H9 (cell line): Measurements from ENCODE around the gene OTUB1. TPM values are rescaled to one million over a fixed set of nuclear protein-coding genes. Genes with fewer than 3 reads are reported as not detected.

Experiments
- DNase-seq: peaks from one replicate; pipeline ENCODE4 v3.0.0-alpha.2; 2017
- H2AFZ ChIP-seq: one replicate; pipeline ENCODE4 v1.6.1; 2013; ENCODE audit warnings: mild to moderate bottlenecking, low read length, control low read depth, moderate library complexity
- H2AK5ac ChIP-seq: 2 replicates; pipeline ENCODE4 v1.6.1; 2013; ENCODE audit warnings: low read length, control low read depth, mixed read lengths; ENCODE audit not compliant: insufficient read length
- H2BK120ac ChIP-seq: one replicate; pipeline ENCODE4 v1.6.1; 2013; ENCODE audit warnings: low read depth, mild to moderate bottlenecking, low read length, control low read depth, inconsistent platforms; ENCODE audit not compliant: poor library complexity, severe bottlenecking
- H2BK12ac ChIP-seq: 2 replicates; pipeline ENCODE4 v1.6.1; 2013; ENCODE audit warnings: low read length, control low read depth, mixed read lengths, low read depth; ENCODE audit not compliant: insufficient read length
- H2BK15ac ChIP-seq: 2 replicates; pipeline ENCODE4 v1.6.1; 2013; ENCODE audit warnings: low read depth, low read length, control low read depth
- H2BK20ac ChIP-seq: one replicate; pipeline ENCODE4 v1.6.1; 2013; ENCODE audit warnings: low read depth, mild to moderate bottlenecking, low read length, control low read depth, inconsistent platforms; ENCODE audit not compliant: poor library complexity, severe bottlenecking
- H2BK5ac ChIP-seq: 2 replicates; pipeline ENCODE4 v1.6.1; 2013; ENCODE audit warnings: low read length, control low read depth, mixed read lengths; ENCODE audit not compliant: insufficient read length
- H3K14ac ChIP-seq: 2 replicates; pipeline ENCODE4 v1.6.1; 2013; ENCODE audit warnings: low read length, control low read depth; ENCODE audit not compliant: insufficient read depth
- H3K18ac ChIP-seq: 2 replicates; pipeline ENCODE4 v1.6.1; 2013; ENCODE audit warnings: low read depth, mild to moderate bottlenecking, mixed read lengths, low read length, control low read depth; ENCODE audit not compliant: insufficient read length
- H3K23ac ChIP-seq: 2 replicates; pipeline ENCODE4 v1.6.1; 2013; ENCODE audit warnings: low read length, control low read depth, mixed read lengths, low read depth; ENCODE audit not compliant: insufficient read length
- H3K23me2 ChIP-seq: 2 replicates; pipeline ENCODE4 v1.6.1; 2013; ENCODE audit warnings: low read depth, mild to moderate bottlenecking, mixed read lengths, low read length, control low read depth; ENCODE audit not compliant: insufficient read length, poor library complexity, severe bottlenecking
- H3K27ac ChIP-seq: 2 replicates; pipeline ENCODE4 v1.5.1; 2013; ENCODE audit warnings: low read length, control low read depth, mixed read lengths, low read depth; ENCODE audit not compliant: insufficient read length
- H3K27me3 ChIP-seq: 2 replicates; pipeline ENCODE4 v1.6.1; 2013; ENCODE audit warnings: low read length, control low read depth, inconsistent platforms; ENCODE audit not compliant: insufficient read depth
- H3K4ac ChIP-seq: 2 replicates; pipeline ENCODE4 v1.6.1; 2013; ENCODE audit warnings: low read depth, mild to moderate bottlenecking, control low read depth, inconsistent platforms, low read length, moderate library complexity
- H3K4me1 ChIP-seq: 2 replicates; pipeline ENCODE4 v1.6.1; 2013; ENCODE audit warnings: low read length, control low read depth, inconsistent platforms; ENCODE audit not compliant: insufficient read depth
- H3K4me2 ChIP-seq: 2 replicates; pipeline ENCODE4 v1.6.1; 2013; ENCODE audit warnings: low read length, control low read depth, mixed read lengths; ENCODE audit not compliant: insufficient read length, insufficient read depth
- H3K56ac ChIP-seq: 2 replicates; pipeline ENCODE4 v1.6.1; 2013; ENCODE audit warnings: low read depth, mild to moderate bottlenecking, mixed read lengths, low read length, control low read depth; ENCODE audit not compliant: insufficient read length
- H3K79me1 ChIP-seq: 2 replicates; pipeline ENCODE4 v1.6.1; 2013; ENCODE audit warnings: low read depth, mild to moderate bottlenecking, moderate library complexity, low read length, control low read depth, inconsistent platforms; ENCODE audit not compliant: insufficient read depth, poor library complexity, severe bottlenecking
- H3K79me2 ChIP-seq: 2 replicates; pipeline ENCODE4 v1.6.1; 2013; ENCODE audit warnings: low read length, control low read depth, inconsistent platforms; ENCODE audit not compliant: insufficient read depth
- H3K9ac ChIP-seq: 2 replicates; pipeline ENCODE4 v1.6.1; 2013; ENCODE audit warnings: low read length, control low read depth, mixed read lengths; ENCODE audit not compliant: insufficient read length; ENCODE audit errors: extremely low read depth
- H3K9me3 ChIP-seq: one replicate; pipeline ENCODE4 v1.6.1; 2013; ENCODE audit warnings: low read depth, low read length, inconsistent platforms; ENCODE audit not compliant: control insufficient read depth
- H3T11ph ChIP-seq: one replicate; pipeline ENCODE4 v1.6.1; 2013; ENCODE audit warnings: mild to moderate bottlenecking, low read length, control low read depth, inconsistent platforms
- H4K20me1 ChIP-seq: one replicate; pipeline ENCODE4 v1.6.1; 2013; ENCODE audit not compliant: control insufficient read depth, insufficient read length, insufficient read depth
- H4K5ac ChIP-seq: 2 replicates; pipeline ENCODE4 v1.6.1; 2013; ENCODE audit warnings: low read depth, mild to moderate bottlenecking, mixed read lengths, low read length, control low read depth; ENCODE audit not compliant: insufficient read length
- H4K8ac ChIP-seq: replicated peaks from 2 replicates; pipeline ENCODE4 v1.6.1; 2013; ENCODE audit warnings: low read length, control low read depth, mixed read lengths, low read depth; ENCODE audit not compliant: insufficient read length
- H4K91ac ChIP-seq: 2 replicates; pipeline ENCODE4 v1.6.1; 2013; ENCODE audit warnings: low read depth, mild to moderate bottlenecking, moderate library complexity, mixed read lengths, low read length, control low read depth; ENCODE audit not compliant: insufficient read length
- H3K27ac Mint-ChIP-seq, 3 experiments: 2 replicates in 2 of 3; 3 replicates in 1 of 3; pipeline ENCODE4 v1.8.0; 2020 to 2021; ENCODE audit warnings: mixed read lengths in 3 of 3, mild to moderate bottlenecking in 1 of 3, moderate library complexity in 1 of 3
- H3K27me3 Mint-ChIP-seq: 2 replicates; pipeline ENCODE4 v1.8.0; 2021; ENCODE audit warnings: low read depth, mild to moderate bottlenecking, moderate library complexity, mixed read lengths
- H3K36me3 Mint-ChIP-seq, 3 experiments: 2 replicates in 2 of 3; 3 replicates in 1 of 3; pipeline ENCODE4 v1.8.0; 2020 to 2021; ENCODE audit warnings: low read depth in 3 of 3, mixed read lengths in 3 of 3; ENCODE audit not compliant: insufficient read depth in 1 of 3
- H3K4me1 Mint-ChIP-seq, 2 experiments: 2 replicates each; pipeline ENCODE4 v1.8.0; 2020; ENCODE audit warnings: mixed read lengths in 2 of 2
- H3K4me3 Mint-ChIP-seq, 2 experiments: 2 replicates in 1 of 2; 3 replicates in 1 of 2; pipeline ENCODE4 v1.8.0; 2020 to 2021; ENCODE audit warnings: mild to moderate bottlenecking in 2 of 2, mixed read lengths in 2 of 2, moderate library complexity in 1 of 2
- H3K9me3 Mint-ChIP-seq, 2 experiments: 2 replicates in 1 of 2; 3 replicates in 1 of 2; pipeline ENCODE4 v1.8.0; 2020; ENCODE audit warnings: mild to moderate bottlenecking in 2 of 2, mixed read lengths in 2 of 2, moderate library complexity in 1 of 2
- CTCF ChIP-seq: fragments of 200-600 bp; sonication (generic); conservative IDR thresholded peaks from 3 replicates; pipeline ENCODE4 v1.8.0; 2021; ENCODE audit warnings: antibody characterized with exemption, mild to moderate bottlenecking
- WGBS: extraction: QIAGEN DNeasy Blood & Tissue Kit; methylation state at CpG from one replicate; pipeline ENCODE4 v1.1.7; 2013; ENCODE audit warnings: missing lambda C conversion rate, low lambda C conversion rate, mixed read lengths; ENCODE audit not compliant: insufficient read length; ENCODE audit errors: extremely low coverage; 5-methylcytosine and 5-hydroxymethylcytosine counted together
- total RNA-seq: library from RNA; stranded (reverse); gene quantifications from 2 replicates; pipeline ENCODE4 v1.2.1, GENCODE V29; 2021

The OTUB1 gene
- total RNA-seq, 1 experiment from 2014 or later, result 114 TPM

- H4K5ac ChIP-seq, result no peak overlapping the region
- no peak overlapping the region for H2BK5ac ChIP-seq
- H3K14ac ChIP-seq, result no peak overlapping the region
- no peak overlapping the region for H3K27ac ChIP-seq
- H3K23ac ChIP-seq, result no peak overlapping the region
- no peak overlapping the region for H2BK12ac ChIP-seq
- H2BK15ac ChIP-seq, result no peak overlapping the region
- Mint-ChIP-seq H3K27me3 (no peaks in the 10 kb centered on the region), H3K4me3 (no peak overlapping the region), H3K4me1 (peaks cover under 1 to 8% of the 10 kb centered on the region in 2 experiments; a peak in 3 of 4 replicates), H3K9me3 (no peaks in the 10 kb centered on the region; a peak in 1 of 5 replicates), H3K36me3 (peaks cover 11 to 42% (median 35%) of the 10 kb centered on the region in 3 experiments; a peak in 6 of 7 replicates), H3K27ac (peak overlapping the region in 2 of 3 experiments; percentile 39 to 76; a peak in 4 of 7 replicates)
- WGBS, result no CpG with 5 or more reads among the region's 14 CpGs
- no peak overlapping the region for H3K9ac ChIP-seq
- H4K91ac ChIP-seq, result no peak overlapping the region
- H2BK120ac ChIP-seq, result no peak overlapping the region
- peak; percentile 73 for TF ChIP-seq CTCF
- H3K18ac ChIP-seq, result no peak overlapping the region
- no peak overlapping the region for H2AFZ ChIP-seq
- no peaks in the 10 kb centered on the region for H3K23me2 ChIP-seq
- no peak overlapping the region for H4K8ac ChIP-seq
- no peaks in the 10 kb centered on the region for H3K4me1 ChIP-seq
- no peak overlapping the region for H3T11ph ChIP-seq
- H3K4ac ChIP-seq, result no peak overlapping the region
- H3K4me2 ChIP-seq, result no peak overlapping the region
- H3K27me3 ChIP-seq, result no peaks in the 10 kb centered on the region
- H2BK20ac ChIP-seq, result no peak overlapping the region
- H4K20me1 ChIP-seq, result no peaks in the 10 kb centered on the region
- peak; percentile 73 for DNase-seq
- H3K79me1 ChIP-seq, result no peaks in the 10 kb centered on the region
- no peak overlapping the region for H3K56ac ChIP-seq
- no peaks in the 10 kb centered on the region for H3K9me3 ChIP-seq
- H3K79me2 ChIP-seq, result peaks cover 5% of the 10 kb centered on the region; the same call in 1 of the 2 replicates
- no peak overlapping the region for H2AK5ac ChIP-seq
Observed at GRCh38 chr11:63945477-63946163, 40.6 kb upstream of the OTUB1 start.
